Bronchial epithelial cell (primary cell): Measurements from ENCODE around the gene NLRP8. TPM values are rescaled to one million over a fixed set of nuclear protein-coding genes. Genes with fewer than 3 reads are reported as not detected.

Experiments
- DNase-seq: peaks from one replicate; pipeline ENCODE4 v3.0.0-alpha.2; 2010; ENCODE audit warnings: low read depth
- FAIRE-seq: peaks from 2 replicates; lab custom pipeline; 2011; peaks lifted over from hg19 to GRCh38; lab: Jason Lieb, UNC
- H3K27me3 ChIP-seq: 2 replicates; pipeline ENCODE4 v1.5.1; 2011; ENCODE audit warnings: low read length; ENCODE audit not compliant: control insufficient read depth, insufficient read depth
- H3K36me3 ChIP-seq: 2 replicates; pipeline ENCODE4 v1.5.1; 2011; ENCODE audit warnings: low read length; ENCODE audit not compliant: control insufficient read depth, insufficient read depth
- H3K4me3 ChIP-seq: 2 replicates; pipeline ENCODE4 v1.5.1; 2011; ENCODE audit warnings: mild to moderate bottlenecking, low read depth, low read length, control low read depth
- CTCF ChIP-seq: IDR thresholded peaks from 2 replicates; pipeline ENCODE4 v1.5.1; 2011; ENCODE audit warnings: mild to moderate bottlenecking, moderate library complexity, low read length, control low read depth, inconsistent platforms; ENCODE audit not compliant: insufficient read depth, severe bottlenecking
- total RNA-seq: library from RNA; depleted of rRNA; stranded (reverse); fragments of >200 nt; gene quantifications from 2 replicates; pipeline ENCODE4 v1.2.1, GENCODE V29; 2014

NLRP8 gene
- total RNA-seq, 1 donor from 2014 or later: not detected

DNA sequence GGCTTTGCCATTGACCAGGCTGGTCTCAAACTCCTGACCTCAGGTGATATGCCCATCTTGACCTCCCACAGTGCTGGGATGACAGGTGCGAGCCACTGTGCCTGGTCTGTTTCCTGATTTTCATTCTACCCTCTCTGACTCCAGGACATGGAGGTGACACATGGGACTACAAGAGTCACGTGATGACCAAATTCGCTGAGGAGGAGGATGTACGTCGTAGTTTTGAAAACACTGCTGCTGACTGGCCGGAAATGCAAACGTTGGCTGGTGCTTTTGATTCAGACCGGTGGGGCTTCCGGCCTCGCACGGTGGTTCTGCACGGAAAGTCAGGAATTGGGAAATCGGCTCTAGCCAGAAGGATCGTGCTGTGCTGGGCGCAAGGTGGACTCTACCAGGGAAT is 79.1 kb downstream of the NLRP8 start:
- Histone ChIP-seq H3K4me3 (no peak overlapping the region), H3K36me3 (no peaks in the 10 kb centered on the region), H3K27me3 (no peaks in the 10 kb centered on the region)
- TF ChIP-seq CTCF: no peak
- FAIRE-seq (no peak), DNase-seq (no peak)

Other genes starting within 250 kb of the NLRP8 start
- gene NLRP9, start 209.4 kb upstream of the NLRP8 start, total RNA-seq: not detected in 2 replicates
- not detected in 2 replicates for gene RFPL4A, start 188.7 kb upstream of the NLRP8 start, total RNA-seq
- gene RFPL4AL1, start 178.7 kb upstream of the NLRP8 start, total RNA-seq: not detected in 2 replicates
- gene NLRP11, start 115.8 kb upstream of the NLRP8 start, total RNA-seq: not detected in 2 replicates
- not detected in 2 replicates for gene NLRP4, start 111.3 kb upstream of the NLRP8 start, total RNA-seq
- gene NLRP13, start 15.5 kb upstream of the NLRP8 start, total RNA-seq: not detected in 2 replicates
- not detected in 2 replicates for gene NLRP5, start 38.9 kb downstream of the NLRP8 start, total RNA-seq
- 32.6 and 43.0 TPM in 2 replicates for gene ZNF787, start 173.5 kb downstream of the NLRP8 start, total RNA-seq
- 4.2 and 7.0 TPM in 2 replicates for gene ZNF444, start 193.5 kb downstream of the NLRP8 start, total RNA-seq
- gene GALP, start 228.2 kb downstream of the NLRP8 start, total RNA-seq: not detected in 2 replicates
- gene ZSCAN5B, start 250.0 kb downstream of the NLRP8 start, total RNA-seq: not detected in 2 replicates